ENCODE results near the gene ZFAND3. TPM values are rescaled to one million over a fixed set of nuclear protein-coding genes. Genes with fewer than 3 reads are reported as not detected.

The ZFAND3 gene
- total RNA-seq, 1 experiment from 2014 or later, result 107 TPM

GRCh38 chr6:38105066-38105465 is 285.5 kb downstream of the ZFAND3 start:
- ChIA-PET POLR2A (no interaction called here), CTCF (no interaction called here)
- no peaks in the 10 kb centered on the region for H3K36me3 ChIP-seq (ENCODE audit: control insufficient read depth, insufficient read depth, low read length)
- no TSS peak for BruUV-seq (replicated peaks)
- H3K4me3 ChIP-seq (ENCODE audit: low read depth, low read length), result no peak overlapping the region
- H3K4me3 Mint-ChIP-seq (ENCODE audit: unreplicated experiment), result no peak overlapping the region
- H3K36me3 Mint-ChIP-seq (ENCODE audit: insufficient read depth, unreplicated experiment), result peaks cover 22% of the 10 kb centered on the region
- TF ChIP-seq CTCF (IDR thresholded peaks at IDR 0.05; ENCODE audit: insufficient read depth in 1 of 2, low read depth in 1 of 2, low read length in 1 of 2, severe bottlenecking in 1 of 2, unreplicated experiment in 1 of 2), result no peak
- no peaks in the 10 kb centered on the region for H3K9me3 ChIP-seq
- DNase-seq, result no peak
- peaks cover 13% of the 10 kb centered on the region for H3K4me1 Mint-ChIP-seq (ENCODE audit: low read depth, unreplicated experiment)
- H3K27me3 Mint-ChIP-seq (ENCODE audit: insufficient read depth, unreplicated experiment), result no peaks in the 10 kb centered on the region
- no peaks in the 10 kb centered on the region for H3K9me3 Mint-ChIP-seq (ENCODE audit: unreplicated experiment)
- H3K27me3 ChIP-seq (replicated peaks; ENCODE audit: control insufficient read depth, insufficient read depth, low read length), result no peaks in the 10 kb centered on the region
- intact Hi-C loops (cut with micrococcal nuclease; ENCODE audit: unreplicated experiment), result no loop called here
- H3K4me1 ChIP-seq, result peaks cover 9% of the 10 kb centered on the region
- no peak overlapping the region for H3K27ac Mint-ChIP-seq (ENCODE audit: unreplicated experiment)

- Histone ChIP-seq H3K4me1 (peaks cover 17% of the 10 kb centered on the region), H3K36me3 (ENCODE audit: control insufficient read depth, insufficient read depth, low read length) (no peaks in the 10 kb centered on the region), H3K9me3 (no peaks in the 10 kb centered on the region), H3K4me3 (ENCODE audit: low read depth, low read length) (no peak overlapping the region), H3K27me3 (replicated peaks; ENCODE audit: control insufficient read depth, insufficient read depth, low read length) (no peaks in the 10 kb centered on the region)
- BruUV-seq (replicated peaks), result no TSS peak
- no peak overlapping the region for H3K27ac Mint-ChIP-seq (ENCODE audit: unreplicated experiment)
- H3K9me3 Mint-ChIP-seq (ENCODE audit: unreplicated experiment), result no peaks in the 10 kb centered on the region
- no peak for TF ChIP-seq CTCF (IDR thresholded peaks at IDR 0.05; ENCODE audit: insufficient read depth in 1 of 2, low read depth in 1 of 2, low read length in 1 of 2, severe bottlenecking in 1 of 2, unreplicated experiment in 1 of 2)
- peaks cover 15% of the 10 kb centered on the region for H3K36me3 Mint-ChIP-seq (ENCODE audit: insufficient read depth, unreplicated experiment)
- H3K4me1 Mint-ChIP-seq (ENCODE audit: low read depth, unreplicated experiment), result peaks cover 19% of the 10 kb centered on the region
- H3K27me3 Mint-ChIP-seq (ENCODE audit: insufficient read depth, unreplicated experiment), result no peaks in the 10 kb centered on the region
- CTCF ChIA-PET, result interaction anchor here (0.6 kb wide), 1 partner anchor 91 kb away, joined by 3 read pairs; no protein-coding TSS in a partner anchor
- no peak overlapping the region for H3K4me3 Mint-ChIP-seq (ENCODE audit: unreplicated experiment)
- DNase-seq, result no peak
- intact Hi-C loops (cut with micrococcal nuclease; ENCODE audit: unreplicated experiment), result no loop called here
- POLR2A ChIA-PET, result no interaction called here
Measured at GRCh38 chr6:38107073-38107472, 287.5 kb downstream of the ZFAND3 start.

DNA sequence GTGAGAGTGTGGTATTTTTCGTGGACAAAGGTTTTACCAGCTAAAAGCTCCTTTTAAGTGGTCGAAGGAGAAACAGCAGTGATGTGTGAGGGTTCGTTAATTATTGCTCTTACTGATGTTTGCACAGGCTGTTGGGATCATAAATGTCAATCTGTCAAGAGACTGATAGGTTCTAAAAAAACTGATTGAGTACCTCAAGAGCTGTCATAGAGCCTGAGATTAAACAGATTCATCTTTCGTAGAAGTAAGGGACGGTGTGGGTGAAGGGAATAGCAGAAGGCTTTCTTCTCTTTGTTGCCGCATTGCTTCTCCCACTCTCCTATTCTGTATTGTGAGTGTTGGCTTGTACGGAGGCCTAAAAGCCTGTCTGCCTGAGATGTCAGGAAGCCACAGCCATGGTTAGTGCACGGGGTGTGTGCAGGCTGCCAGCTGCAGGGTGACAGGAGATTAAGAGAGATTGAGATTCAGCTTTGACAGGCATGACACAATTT is 291.0 kb downstream of the ZFAND3 start:
- peak overlapping the region; percentile 25 for H3K4me3 Mint-ChIP-seq (ENCODE audit: unreplicated experiment)
- Histone ChIP-seq H3K4me3 (ENCODE audit: low read depth, low read length) (no peak overlapping the region), H3K36me3 (ENCODE audit: control insufficient read depth, insufficient read depth, low read length) (no peaks in the 10 kb centered on the region), H3K9me3 (no peaks in the 10 kb centered on the region), H3K27me3 (replicated peaks; ENCODE audit: control insufficient read depth, insufficient read depth, low read length) (no peaks in the 10 kb centered on the region), H3K4me1 (peaks cover 29% of the 10 kb centered on the region)
- H3K4me1 Mint-ChIP-seq (ENCODE audit: low read depth, unreplicated experiment), result peaks cover 32% of the 10 kb centered on the region
- CTCF ChIA-PET, result interaction anchor here (1.2 kb wide), 1 partner anchor 319 kb away, joined by 5 read pairs; no protein-coding TSS in a partner anchor
- H3K27me3 Mint-ChIP-seq (ENCODE audit: insufficient read depth, unreplicated experiment), result no peaks in the 10 kb centered on the region
- peaks cover 13% of the 10 kb centered on the region for H3K36me3 Mint-ChIP-seq (ENCODE audit: insufficient read depth, unreplicated experiment)
- POLR2A ChIA-PET, result interaction anchor here (0.5 kb wide), 1 partner anchor 292 kb away, joined by 4 read pairs; no protein-coding TSS in a partner anchor
- no TSS peak for BruUV-seq (replicated peaks)
- H3K9me3 Mint-ChIP-seq (ENCODE audit: unreplicated experiment), result no peaks in the 10 kb centered on the region
- intact Hi-C loops (cut with micrococcal nuclease; ENCODE audit: unreplicated experiment), result loop anchor here (10.0 kb wide), 1 partner anchor 76 kb away; no protein-coding TSS in a partner anchor
- H3K27ac Mint-ChIP-seq (ENCODE audit: unreplicated experiment), result peak overlapping the region; percentile 11
- TF ChIP-seq CTCF (IDR thresholded peaks at IDR 0.05; ENCODE audit: insufficient read depth in 1 of 2, low read depth in 1 of 2, low read length in 1 of 2, severe bottlenecking in 1 of 2, unreplicated experiment in 1 of 2), result no peak
- peak; percentile 48 to 66 for DNase-seq

All from Caco-2 (cell line).